Kidney (tissue), 14 donors: ENCODE measurements around the gene CNGA3. TPM values are rescaled to one million over a fixed set of nuclear protein-coding genes. Genes with fewer than 3 reads are reported as not detected.

ENCODE experiments used
- DNase-seq, 5 donors: peaks; one replicate each; pipeline ENCODE4 v3.0.0-alpha.2; 2013 to 2020
- FAIRE-seq: peaks from 2 replicates; lab custom pipeline; 2012; peaks lifted over from hg19 to GRCh38; lab: Jason Lieb, UNC
- H3K27ac ChIP-seq, 2 donors: one replicate each; pipeline ENCODE4 v1.7.0; 2013; ENCODE audit warnings: low read depth in 2 of 2, low read length in 2 of 2, inconsistent platforms in 1 of 2
- H3K27me3 ChIP-seq: one replicate; pipeline ENCODE4 v1.7.1; 2013; ENCODE audit warnings: low read length, inconsistent platforms; ENCODE audit not compliant: control insufficient read depth, insufficient read depth
- H3K36me3 ChIP-seq, 3 donors: one replicate each; pipeline versions ENCODE4 v1.7.0 to v1.7.1; 2013; ENCODE audit warnings: low read length in 3 of 3, control low read depth in 1 of 3, inconsistent platforms in 1 of 3; ENCODE audit not compliant: insufficient read depth in 3 of 3, control insufficient read depth in 2 of 3
- H3K4me1 ChIP-seq, 3 donors: one replicate each; pipeline versions ENCODE4 v1.7.0 to v1.7.1; 2013; ENCODE audit warnings: low read length in 3 of 3, inconsistent platforms in 1 of 3, low read depth in 1 of 3; ENCODE audit not compliant: control insufficient read depth in 2 of 3, insufficient read depth in 2 of 3
- H3K4me3 ChIP-seq, 3 donors: one replicate each; pipeline versions ENCODE4 v1.7.0 to v1.8.1; 2013; ENCODE audit warnings: low read length in 3 of 3, control low read depth in 1 of 3, inconsistent platforms in 1 of 3
- H3K9ac ChIP-seq, 3 donors: one replicate each; pipeline versions ENCODE4 v1.7.0 to v1.7.1; 2013; ENCODE audit warnings: low read length in 3 of 3, control low read depth in 1 of 3, inconsistent platforms in 1 of 3
- H3K9me3 ChIP-seq, 3 donors: one replicate each; pipeline versions ENCODE4 v1.7.0 to v1.7.1; 2013; ENCODE audit warnings: low read length in 3 of 3, control low read depth in 1 of 3, inconsistent platforms in 1 of 3; ENCODE audit not compliant: control insufficient read depth in 2 of 3, insufficient read depth in 1 of 3
- CTCF ChIP-seq: IDR thresholded peaks from 3 replicates; pipeline ENCODE4 v1.5.1; 2012; ENCODE audit warnings: mild to moderate bottlenecking, moderate library complexity, borderline replicate concordance; ENCODE audit not compliant: insufficient read depth; ENCODE audit errors: extremely low read depth
- intact Hi-C: fragments of 100-400 bp; cut with DNase I; formaldehyde crosslinking; loops from one replicate; pipeline ENCODE4 v1.11.1; 2022
- polyA plus RNA-seq: library from polyadenylated mRNA; stranded (reverse); fragments of 350-450 nt; fragmentation: Illumina TruSeq; extraction: RNeasy Lipid Tissue Mini Kit (QIAGEN cat#74804); gene quantifications from one replicate; pipeline ENCODE4 v1.2.3, GENCODE V29; 2014; ENCODE audit warnings: low read depth, low replicate concordance; ENCODE audit not compliant: insufficient read depth
- total RNA-seq: library from RNA; stranded (reverse); fragmentation: NEBNext Ultra II Directional; extraction: Animal tissue kit (Norgen Biotek cat#: 25700); gene quantifications from one replicate; pipeline ENCODE4 v1.2.1, GENCODE V29; 2021
- donor health status: control.
- donor health status: control.
- donor health status: control.
- donor health status: control.
- donor health status: control.
- donor health status: DM: yes; HTN: yes; CAD: no.
- donor health status: Normal renal cell carcinoma (clear cell type).

CNGA3 gene
- total and polyA plus RNA-seq, 2 donors from 2014 or later = not detected

GRCh38 chr2:98383166-98383565 lies 36.9 kb downstream of the CNGA3 start:
- FAIRE-seq (no peak), DNase-seq (no peak)
- no peaks in the 10 kb centered on the region for H3K27me3 ChIP-seq
- no peaks in the 10 kb centered on the region for H3K9me3 ChIP-seq
- H3K36me3 ChIP-seq = no peaks in the 10 kb centered on the region
- no peak overlapping the region for H3K4me3 ChIP-seq
- H3K27ac ChIP-seq = no peak overlapping the region
- no peak for TF ChIP-seq CTCF
- H3K9ac ChIP-seq = no peak overlapping the region
- intact Hi-C loops = loop anchor here (10.0 kb wide), 1 partner anchor 578 kb away; no protein-coding TSS in a partner anchor
- H3K4me1 ChIP-seq = no peaks in the 10 kb centered on the region

- intact Hi-C loops = loop anchor here (10.0 kb wide), 1 partner anchor 580 kb away; no protein-coding TSS in a partner anchor
- Histone ChIP-seq H3K36me3 (no peaks in the 10 kb centered on the region), H3K9me3 (no peaks in the 10 kb centered on the region), H3K4me3 (no peak overlapping the region), H3K27ac (no peak overlapping the region), H3K27me3 (no peaks in the 10 kb centered on the region), H3K9ac (no peak overlapping the region), H3K4me1 (no peaks in the 10 kb centered on the region)
- TF ChIP-seq CTCF = peak; percentile 99
- peak; percentile 75 to 89 (median 82) for DNase-seq
- FAIRE-seq = peak; percentile 65
Observed at GRCh38 chr2:98385050-98385699, 38.9 kb downstream of the CNGA3 start.

DNA sequence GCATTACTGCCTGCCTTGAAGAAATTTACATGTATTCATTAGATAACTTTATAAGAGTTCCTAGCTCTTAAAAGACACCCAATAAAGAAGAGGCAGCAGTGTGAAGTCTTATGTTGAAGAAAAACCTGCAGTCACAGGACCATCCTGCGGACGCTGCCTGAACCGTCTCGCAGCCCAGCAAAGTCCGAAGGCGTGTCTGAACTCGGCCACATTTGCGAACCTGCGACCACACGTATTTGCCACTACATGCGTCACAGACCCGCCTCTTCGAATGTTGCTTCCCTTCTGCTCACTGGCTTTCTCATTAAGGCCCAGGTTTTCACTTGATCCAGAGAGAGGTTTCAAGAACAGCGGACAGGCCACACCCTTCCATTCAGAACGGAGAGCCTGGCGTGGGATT lies 41.2 kb downstream of the CNGA3 start:
- Histone ChIP-seq H3K4me3 (no peak overlapping the region), H3K27ac (no peak overlapping the region), H3K9me3 (no peaks in the 10 kb centered on the region), H3K9ac (no peak overlapping the region), H3K36me3 (no peaks in the 10 kb centered on the region), H3K27me3 (no peaks in the 10 kb centered on the region), H3K4me1 (no peaks in the 10 kb centered on the region)
- FAIRE-seq (no peak), DNase-seq (peak in 1 of 5 donors; percentile 17)
- intact Hi-C loops = loop anchor here (10.0 kb wide), 1 partner anchor 583 kb away; no protein-coding TSS in a partner anchor
- no peak for TF ChIP-seq CTCF
